Left ventricle myocardium inferior (tissue), 1 donor: ENCODE data around the gene CA11. TPM values are rescaled to one million over a fixed set of nuclear protein-coding genes. Genes with fewer than 3 reads are reported as not detected.
A peak's percentile ranks its signal among the peaks of the same experiment; 100 is the strongest.
"Not testable (repeated sequence)": the region's sequence is repeated elsewhere in the genome, so short reads cannot be mapped to it uniquely, and the experiment has no call there.

Source experiments
- DNase-seq: peaks from one replicate; pipeline ENCODE4 v3.0.0-alpha.2; 2020
- H3K27ac ChIP-seq: fragments of 200-600 bp; replicated peaks from 2 replicates; pipeline ENCODE4 v1.8.0; 2021
- H3K27me3 ChIP-seq: fragments of 200-600 bp; 2 replicates; pipeline ENCODE4 v1.8.0; 2021; ENCODE audit warnings: low read depth
- H3K36me3 ChIP-seq: fragments of 200-600 bp; 2 replicates; pipeline ENCODE4 v1.8.0; 2021
- H3K4me1 ChIP-seq: fragments of 200-600 bp; 2 replicates; pipeline ENCODE4 v1.8.0; 2021
- H3K4me3 ChIP-seq: fragments of 200-600 bp; 2 replicates; pipeline ENCODE4 v1.8.0; 2021; ENCODE audit warnings: mild to moderate bottlenecking, moderate library complexity
- H3K9me3 ChIP-seq: fragments of 200-600 bp; replicated peaks from 2 replicates; pipeline ENCODE4 v1.8.0; 2021
- intact Hi-C: fragments of 100-400 bp; cut with micrococcal nuclease; formaldehyde crosslinking; loops from one replicate; pipeline ENCODE4 v1.11.0; 2022
- total RNA-seq: library from RNA; stranded (reverse); fragmentation: NEBNext Ultra II Directional; extraction: Animal tissue kit (Norgen Biotek cat#: 25700); gene quantifications from one replicate; pipeline ENCODE4 v1.2.1, GENCODE V29; 2021
- TF ChIP-seq, protein P1 (sequence below): fragments of 200-600 bp; IDR thresholded peaks from 2 replicates; pipeline ENCODE4 v1.8.0; 2021; ENCODE audit warnings: antibody characterized with exemption, mild to moderate bottlenecking, borderline replicate concordance
- donor health status: DM: no; HTN: yes; CAD: no; lungs with severe emphysema.

The CA11 gene
- total RNA-seq, 1 donor from 2014 or later, result 4.5 TPM

DNA sequence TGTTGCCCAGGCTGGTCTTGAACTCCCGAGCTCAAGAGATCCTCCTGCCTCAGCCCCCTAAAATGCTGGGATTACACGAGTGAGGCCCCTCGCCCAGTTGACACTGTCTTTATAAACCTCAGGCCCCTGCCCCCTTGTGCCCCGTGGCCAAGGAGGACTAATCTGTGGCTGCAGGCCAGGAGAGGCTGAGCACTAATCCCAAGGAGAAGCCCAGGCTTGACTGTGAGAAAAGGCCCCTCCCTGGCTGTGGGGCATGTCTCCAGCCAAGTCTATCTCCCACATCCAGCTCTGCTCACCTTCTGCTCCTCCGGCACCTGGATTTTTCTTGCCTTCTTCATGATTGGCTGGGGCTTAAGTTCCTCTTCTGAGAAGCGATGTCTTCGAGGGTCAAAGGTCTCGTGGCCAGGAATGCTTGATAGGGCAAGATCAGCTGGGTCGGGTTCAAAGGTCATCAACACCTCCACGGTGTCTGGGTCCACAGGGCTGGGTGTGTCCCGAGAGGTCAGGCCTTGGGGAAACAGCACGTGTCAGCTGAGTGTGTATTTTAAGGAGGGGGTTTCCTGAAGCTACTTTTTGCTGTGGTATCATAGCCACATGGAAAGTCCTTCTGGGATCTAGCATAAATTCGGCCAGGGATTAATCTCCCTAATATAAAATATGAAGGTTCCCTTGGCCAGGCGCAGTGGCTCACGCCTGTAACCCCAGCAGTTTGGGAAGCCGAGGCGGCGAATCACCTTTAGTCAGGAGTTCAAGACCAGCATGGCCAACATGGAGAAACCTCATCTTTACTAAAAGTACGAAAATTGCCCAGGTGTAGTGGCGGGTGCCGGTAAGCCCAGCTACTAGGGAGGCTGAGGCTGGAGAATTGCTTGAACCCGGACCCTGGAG is 12.6 kb downstream of the CA11 start:
- Histone ChIP-seq H3K9me3 (no peaks in the 10 kb centered on the region), H3K4me1 (peaks cover 79% of the 10 kb centered on the region), H3K27ac (peak overlapping the region; percentile 98), H3K4me3 (peak overlapping the region; percentile 81), H3K36me3 (peaks cover 12% of the 10 kb centered on the region), H3K27me3 (no peaks in the 10 kb centered on the region)
- TF ChIP-seq, protein P1, sequence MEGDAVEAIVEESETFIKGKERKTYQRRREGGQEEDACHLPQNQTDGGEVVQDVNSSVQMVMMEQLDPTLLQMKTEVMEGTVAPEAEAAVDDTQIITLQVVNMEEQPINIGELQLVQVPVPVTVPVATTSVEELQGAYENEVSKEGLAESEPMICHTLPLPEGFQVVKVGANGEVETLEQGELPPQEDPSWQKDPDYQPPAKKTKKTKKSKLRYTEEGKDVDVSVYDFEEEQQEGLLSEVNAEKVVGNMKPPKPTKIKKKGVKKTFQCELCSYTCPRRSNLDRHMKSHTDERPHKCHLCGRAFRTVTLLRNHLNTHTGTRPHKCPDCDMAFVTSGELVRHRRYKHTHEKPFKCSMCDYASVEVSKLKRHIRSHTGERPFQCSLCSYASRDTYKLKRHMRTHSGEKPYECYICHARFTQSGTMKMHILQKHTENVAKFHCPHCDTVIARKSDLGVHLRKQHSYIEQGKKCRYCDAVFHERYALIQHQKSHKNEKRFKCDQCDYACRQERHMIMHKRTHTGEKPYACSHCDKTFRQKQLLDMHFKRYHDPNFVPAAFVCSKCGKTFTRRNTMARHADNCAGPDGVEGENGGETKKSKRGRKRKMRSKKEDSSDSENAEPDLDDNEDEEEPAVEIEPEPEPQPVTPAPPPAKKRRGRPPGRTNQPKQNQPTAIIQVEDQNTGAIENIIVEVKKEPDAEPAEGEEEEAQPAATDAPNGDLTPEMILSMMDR, result no peak
- no peak for DNase-seq
- intact Hi-C loops, result no loop called here

DNA sequence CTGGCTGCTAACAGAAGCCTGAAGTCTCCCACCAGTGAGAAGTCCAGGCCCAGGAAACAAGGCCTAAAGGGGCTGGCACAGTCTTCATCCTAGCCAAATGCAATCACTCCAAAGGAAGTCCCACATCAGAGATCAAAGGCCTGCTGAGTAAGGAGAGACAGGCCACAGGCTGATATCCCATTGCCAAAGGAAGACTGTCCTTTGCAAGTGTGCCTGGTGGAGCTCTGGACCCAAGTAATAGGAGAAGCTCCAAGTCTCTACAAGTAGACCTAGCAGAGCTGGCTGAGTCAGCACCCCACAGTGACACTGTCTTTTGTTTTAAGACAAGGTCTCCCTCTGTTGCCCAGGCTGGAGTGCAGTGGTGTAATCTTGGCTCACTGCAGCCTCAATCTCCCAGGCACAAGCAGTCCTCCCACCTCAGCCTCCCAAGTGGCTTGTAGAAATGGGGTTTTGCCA is 13.3 kb downstream of the CA11 start:
- peaks cover 12% of the 10 kb centered on the region for H3K36me3 ChIP-seq
- H3K27me3 ChIP-seq, result no peaks in the 10 kb centered on the region
- TF ChIP-seq, protein P1, result no peak
- peaks cover 78% of the 10 kb centered on the region for H3K4me1 ChIP-seq
- intact Hi-C loops, result no loop called here
- H3K27ac ChIP-seq, result peak overlapping the region; percentile 98
- H3K4me3 ChIP-seq, result peak overlapping the region; percentile 81
- DNase-seq, result no peak
- H3K9me3 ChIP-seq, result no peaks in the 10 kb centered on the region

DNA sequence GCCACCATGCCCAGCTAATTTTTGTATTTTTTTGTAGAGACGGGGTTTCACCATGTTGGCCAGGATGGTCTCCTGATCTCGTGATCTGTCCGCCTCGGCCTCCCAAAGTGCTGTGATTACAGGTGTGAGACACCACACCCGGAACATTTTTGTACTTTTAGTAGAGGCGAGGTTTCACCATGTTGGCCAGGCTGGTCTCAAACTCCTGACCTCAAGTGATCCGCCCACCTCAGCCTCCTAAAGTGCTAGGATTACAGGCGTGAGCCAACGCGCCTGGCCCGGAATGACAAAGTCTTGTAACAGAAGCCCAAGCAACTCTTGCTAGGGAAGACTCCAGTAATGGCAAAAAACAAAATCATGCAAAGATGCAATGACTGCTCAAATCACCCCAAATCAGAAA is 13.7 kb downstream of the CA11 start:
- H3K9me3 ChIP-seq, H3K27me3 ChIP-seq, H3K4me3 ChIP-seq, DNase-seq, intact Hi-C loops: not testable (repeated sequence)
- peaks cover 12% of the 10 kb centered on the region for H3K36me3 ChIP-seq
- peaks cover 78% of the 10 kb centered on the region for H3K4me1 ChIP-seq
- H3K27ac ChIP-seq, result peak overlapping the region; percentile 98

DNA sequence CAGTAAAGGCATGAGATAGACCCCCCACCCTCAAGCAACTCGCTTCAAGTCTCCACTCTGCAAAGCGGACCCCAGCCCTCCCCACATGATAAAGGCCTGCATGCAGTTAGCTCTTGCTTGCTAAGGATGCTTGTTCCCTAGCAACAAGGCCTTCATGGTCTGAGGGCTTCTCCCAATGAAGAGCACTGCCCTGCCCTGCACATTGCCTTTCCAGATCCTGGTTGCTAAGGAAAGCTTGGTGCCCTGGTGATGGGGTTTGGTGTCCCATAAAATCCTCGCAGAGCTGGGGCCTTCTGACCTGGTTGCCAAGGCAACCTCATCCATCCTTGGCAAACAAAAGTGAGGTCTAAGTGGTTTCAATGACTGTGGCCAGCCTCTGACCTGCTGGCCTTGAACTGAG is 14.8 kb downstream of the CA11 start:
- Histone ChIP-seq H3K27me3 (no peaks in the 10 kb centered on the region), H3K4me1 (peaks cover 67% of the 10 kb centered on the region), H3K27ac (peak overlapping the region; percentile 98), H3K4me3 (peak overlapping the region; percentile 41), H3K9me3 (no peaks in the 10 kb centered on the region), H3K36me3 (peaks cover 13% of the 10 kb centered on the region)
- TF ChIP-seq, protein P1, result no peak
- DNase-seq, result no peak
- intact Hi-C loops, result no loop called here

DNA sequence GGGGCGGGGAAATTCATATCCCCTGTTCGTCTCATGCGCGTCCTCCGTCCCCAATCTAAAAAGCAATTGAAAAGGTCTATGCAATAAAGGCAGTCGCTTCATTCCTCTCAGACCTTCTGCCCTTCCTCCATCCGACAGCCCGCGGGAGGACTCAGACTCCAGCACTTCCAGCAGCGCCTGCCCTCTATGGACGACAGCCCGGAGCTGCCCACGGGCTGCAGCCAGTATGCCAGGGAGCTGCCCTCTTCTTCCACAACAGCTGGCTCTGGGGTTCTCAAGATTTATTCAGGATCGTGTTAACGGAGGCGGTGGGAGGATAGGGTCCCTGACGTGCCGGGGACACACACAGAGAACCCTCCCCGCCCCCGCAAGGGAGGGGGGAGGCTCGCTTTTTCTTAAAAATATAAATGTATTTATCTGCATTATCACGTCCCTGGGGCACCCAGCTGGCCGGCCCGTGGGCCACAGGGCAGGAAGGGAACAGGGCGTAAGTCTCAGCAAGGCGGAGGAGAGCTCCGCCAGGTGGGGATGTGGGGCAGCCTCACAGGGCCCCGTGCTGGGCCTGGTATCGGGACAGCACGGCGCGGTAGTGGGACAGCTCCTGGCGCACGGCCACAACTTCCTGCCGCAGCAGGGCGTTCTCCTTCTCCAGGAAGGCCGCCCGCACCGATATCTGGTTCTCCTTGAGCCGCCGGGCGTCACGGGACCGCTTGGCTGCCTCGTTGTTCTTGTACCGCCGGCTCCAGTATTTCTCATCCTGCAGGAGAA is 15.5 kb downstream of the CA11 start:
- TF ChIP-seq, protein P1, result peak; percentile 43
- intact Hi-C loops, result no loop called here

More for the DNA sequence above, 15.5 kb downstream of the CA11 start:
- no peaks in the 10 kb centered on the region for H3K27me3 ChIP-seq
- peak overlapping the region; percentile 98 for H3K27ac ChIP-seq
- H3K36me3 ChIP-seq, result peaks cover 16% of the 10 kb centered on the region
- peaks cover 62% of the 10 kb centered on the region for H3K4me1 ChIP-seq
- no peaks in the 10 kb centered on the region for H3K9me3 ChIP-seq
- H3K4me3 ChIP-seq, result peak overlapping the region; percentile 41
- peak; percentile 86 for DNase-seq
